T-helper 22 cell (primary cell): ENCODE data around the gene KCNT2.
"Not testable (repeated sequence)": the region's sequence is repeated elsewhere in the genome, so short reads cannot be mapped to it uniquely, and the experiment has no call there.

ENCODE experiments used
- DNase-seq: peaks from one replicate; pipeline ENCODE4 v3.0.0-alpha.2; 2020; ENCODE audit warnings: low read depth

The KCNT2 gene

GRCh38 chr1:196513821-196514220 is 94.4 kb downstream of the KCNT2 start:
- no peak for DNase-seq

DNA sequence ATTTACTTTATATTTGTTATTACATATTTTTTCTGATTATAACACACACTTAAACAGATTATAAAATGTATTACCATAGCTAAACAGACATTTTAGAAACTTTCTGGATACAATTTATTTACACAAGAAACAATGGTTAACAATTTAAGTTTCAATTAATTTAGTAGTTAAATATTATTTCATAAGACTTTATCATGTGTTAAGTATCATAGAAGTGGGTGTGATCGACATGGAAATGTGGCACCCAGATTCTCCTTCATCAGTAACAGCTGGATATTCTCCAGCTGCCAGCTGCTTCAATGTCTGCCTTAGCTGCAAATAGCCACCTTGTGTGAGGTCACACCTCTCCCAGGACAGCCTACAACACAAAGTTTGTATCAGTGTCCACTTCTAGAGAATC is 97.8 kb downstream of the KCNT2 start:
- DNase-seq: no peak

GRCh38 chr1:196504224-196504623 is 104.0 kb downstream of the KCNT2 start:
- not testable (repeated sequence) for DNase-seq

GRCh38 chr1:196502437-196502836 is 105.8 kb downstream of the KCNT2 start:
- DNase-seq: no peak

- DNase-seq: no peak
Measured at GRCh38 chr1:196501760-196502428, 106.3 kb downstream of the KCNT2 start.

- DNase-seq: no peak
Measured at GRCh38 chr1:196497817-196498216, 110.4 kb downstream of the KCNT2 start.

- DNase-seq: no peak
Measured at GRCh38 chr1:196494766-196495165, 113.5 kb downstream of the KCNT2 start.

GRCh38 chr1:196493881-196494280 is 114.4 kb downstream of the KCNT2 start:
- no peak for DNase-seq

- no peak for DNase-seq
Measured at GRCh38 chr1:196488579-196488978, 119.7 kb downstream of the KCNT2 start.

DNA sequence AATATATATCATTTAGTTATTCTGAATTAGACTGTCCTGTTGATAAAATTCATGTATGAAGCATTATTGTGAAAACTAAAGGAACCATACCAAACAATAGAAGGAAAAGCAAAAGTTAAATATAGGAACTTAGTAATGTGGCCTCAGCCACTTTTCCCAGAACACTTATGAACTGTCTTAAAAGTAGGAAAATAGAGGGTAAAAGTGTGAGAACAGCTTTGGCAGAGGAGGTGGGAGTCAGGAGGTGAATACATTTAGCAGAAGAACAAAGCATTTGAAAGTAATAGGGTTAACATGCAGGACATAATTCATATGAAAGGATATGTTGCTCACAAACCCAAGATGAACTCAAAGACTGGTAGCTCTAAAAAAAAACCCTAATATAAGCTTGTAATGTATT is 121.9 kb downstream of the KCNT2 start:
- DNase-seq: no peak

DNA sequence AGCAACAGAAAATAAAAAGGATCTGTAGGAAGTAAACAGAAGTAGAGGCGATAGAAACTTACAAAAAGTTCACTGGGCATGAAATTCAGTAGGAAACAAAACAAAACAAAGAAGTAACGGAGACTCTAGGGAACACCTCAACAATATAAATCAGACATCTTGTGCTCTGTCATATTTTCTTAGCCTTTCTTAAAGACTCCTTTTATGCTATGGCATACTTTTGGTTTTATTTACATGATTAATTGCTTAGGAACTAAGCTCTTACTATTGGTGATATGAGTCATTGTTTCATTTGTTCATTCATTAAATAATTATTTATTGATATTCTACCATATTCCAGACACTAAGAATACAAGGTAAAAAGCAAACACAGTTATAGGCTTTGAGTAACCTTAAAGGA is 126.6 kb downstream of the KCNT2 start:
- DNase-seq: no peak

GRCh38 chr1:196477262-196477661 is 131.0 kb downstream of the KCNT2 start:
- no peak for DNase-seq

DNA sequence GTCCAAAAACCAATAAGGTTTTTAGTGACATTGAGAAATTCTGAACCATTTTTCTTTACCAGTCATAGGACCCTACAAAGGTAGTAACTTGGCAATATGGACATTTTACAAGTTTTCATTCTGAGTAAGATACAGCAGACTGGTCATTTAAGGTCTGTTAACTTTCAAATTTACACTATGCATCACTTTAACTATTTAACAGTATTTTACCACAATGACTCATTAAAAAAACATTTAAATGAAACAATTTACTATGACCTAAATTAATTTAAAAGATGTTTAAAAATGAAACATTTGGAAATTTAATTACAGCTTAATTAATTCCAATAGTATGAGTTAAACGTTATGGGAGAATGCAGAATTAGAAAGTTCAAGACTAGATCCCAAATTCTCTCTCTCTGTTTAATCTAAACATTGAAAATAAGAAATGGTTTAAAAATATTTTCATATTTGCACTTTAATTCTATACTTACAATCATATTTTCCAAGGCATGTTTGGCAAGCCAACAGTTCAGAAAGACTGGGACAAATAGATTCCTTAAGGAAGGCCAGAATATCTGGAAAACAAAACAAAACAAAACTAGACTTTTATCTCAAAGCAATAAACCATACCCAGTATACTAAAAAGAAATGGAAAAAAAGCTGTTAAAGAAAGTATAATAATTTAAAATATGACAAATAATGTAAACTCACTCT is 140.9 kb downstream of the KCNT2 start:
- DNase-seq: no peak

- DNase-seq: no peak
Measured at GRCh38 chr1:196466654-196467053, 141.6 kb downstream of the KCNT2 start.

DNA sequence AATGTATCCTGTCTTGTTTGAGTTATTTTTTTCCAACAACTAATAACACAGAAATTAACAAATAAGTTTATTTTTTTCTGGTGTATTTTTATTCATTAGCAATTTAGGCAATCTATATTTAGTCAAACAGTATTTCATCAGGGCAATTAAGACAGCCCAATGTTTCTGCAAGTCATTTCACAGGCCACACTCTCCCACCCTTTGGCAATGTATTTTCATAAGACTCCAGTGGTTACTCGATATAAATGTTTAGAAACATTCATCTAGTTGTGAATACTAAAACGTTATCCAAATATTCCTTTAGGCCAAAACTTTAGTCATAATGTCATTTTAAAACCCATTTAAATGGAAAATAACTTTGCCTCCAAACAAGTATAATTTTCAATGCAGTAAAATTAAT is 142.1 kb downstream of the KCNT2 start:
- no peak for DNase-seq

DNA sequence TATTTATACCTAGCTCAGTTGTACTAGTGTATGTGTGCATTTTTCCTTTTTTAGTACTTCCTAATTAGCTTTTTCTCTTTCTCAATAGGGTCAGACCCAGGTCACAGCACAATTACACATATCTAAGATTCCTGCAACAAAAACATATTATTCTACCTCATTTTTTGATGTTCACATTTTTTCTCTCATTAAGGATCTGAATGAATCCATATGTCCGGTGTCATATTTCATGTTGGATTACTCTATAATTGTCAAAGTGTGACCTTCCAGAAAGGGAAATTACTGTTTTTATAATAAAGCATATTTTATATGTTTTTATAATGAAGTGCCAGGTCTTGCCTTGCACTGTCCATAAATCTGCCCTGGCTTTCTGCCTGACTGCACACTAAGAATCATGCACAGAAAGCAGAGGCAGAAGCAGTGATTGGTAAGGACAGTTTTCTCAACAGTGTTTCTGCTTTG is 143.7 kb downstream of the KCNT2 start:
- DNase-seq: no peak

- DNase-seq: no peak
Measured at GRCh38 chr1:196462086-196462485, 146.2 kb downstream of the KCNT2 start.

GRCh38 chr1:196461521-196461920 is 146.7 kb downstream of the KCNT2 start:
- DNase-seq: no peak

GRCh38 chr1:196459383-196459782 is 148.9 kb downstream of the KCNT2 start:
- no peak for DNase-seq

DNA sequence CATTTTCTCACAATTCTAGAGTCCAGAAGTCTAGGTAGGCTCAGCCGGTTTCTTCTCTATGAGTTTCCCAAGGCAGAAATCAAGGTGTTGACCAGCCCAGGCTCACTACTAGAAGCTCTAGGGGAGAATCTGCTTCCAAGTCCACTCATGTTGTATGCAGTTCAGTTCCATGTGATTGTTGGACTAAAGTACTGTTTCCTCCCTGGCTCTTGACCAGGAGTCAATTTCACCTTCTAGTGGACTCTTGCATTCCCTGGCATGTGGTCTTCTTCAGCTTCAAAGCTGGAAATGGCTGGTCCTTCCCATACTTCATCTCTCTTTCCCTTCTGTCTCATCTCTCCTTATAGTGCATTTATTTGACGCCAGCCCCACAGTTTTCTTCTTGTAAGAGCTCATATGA is 153.4 kb downstream of the KCNT2 start:
- DNase-seq: no peak

DNA sequence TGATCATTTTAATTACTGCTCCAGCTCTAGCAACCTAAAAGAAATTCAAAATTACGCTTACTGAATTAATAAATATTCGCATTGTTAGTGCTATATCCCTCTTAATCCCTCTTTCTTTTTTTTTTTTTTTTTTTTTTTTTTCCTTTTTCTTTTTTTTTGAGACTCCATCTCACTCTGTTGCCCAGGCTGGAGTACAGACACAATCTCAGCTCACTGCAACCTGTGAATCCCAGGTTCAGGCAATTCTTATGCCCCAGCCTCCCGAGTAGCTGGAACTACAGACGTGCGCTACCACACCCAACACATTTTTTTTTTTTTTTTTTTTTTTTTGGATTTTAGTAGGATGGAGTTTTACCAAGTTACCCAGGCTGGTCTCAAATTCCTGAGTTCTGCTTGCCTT is 157.1 kb downstream of the KCNT2 start:
- no peak for DNase-seq

DNA sequence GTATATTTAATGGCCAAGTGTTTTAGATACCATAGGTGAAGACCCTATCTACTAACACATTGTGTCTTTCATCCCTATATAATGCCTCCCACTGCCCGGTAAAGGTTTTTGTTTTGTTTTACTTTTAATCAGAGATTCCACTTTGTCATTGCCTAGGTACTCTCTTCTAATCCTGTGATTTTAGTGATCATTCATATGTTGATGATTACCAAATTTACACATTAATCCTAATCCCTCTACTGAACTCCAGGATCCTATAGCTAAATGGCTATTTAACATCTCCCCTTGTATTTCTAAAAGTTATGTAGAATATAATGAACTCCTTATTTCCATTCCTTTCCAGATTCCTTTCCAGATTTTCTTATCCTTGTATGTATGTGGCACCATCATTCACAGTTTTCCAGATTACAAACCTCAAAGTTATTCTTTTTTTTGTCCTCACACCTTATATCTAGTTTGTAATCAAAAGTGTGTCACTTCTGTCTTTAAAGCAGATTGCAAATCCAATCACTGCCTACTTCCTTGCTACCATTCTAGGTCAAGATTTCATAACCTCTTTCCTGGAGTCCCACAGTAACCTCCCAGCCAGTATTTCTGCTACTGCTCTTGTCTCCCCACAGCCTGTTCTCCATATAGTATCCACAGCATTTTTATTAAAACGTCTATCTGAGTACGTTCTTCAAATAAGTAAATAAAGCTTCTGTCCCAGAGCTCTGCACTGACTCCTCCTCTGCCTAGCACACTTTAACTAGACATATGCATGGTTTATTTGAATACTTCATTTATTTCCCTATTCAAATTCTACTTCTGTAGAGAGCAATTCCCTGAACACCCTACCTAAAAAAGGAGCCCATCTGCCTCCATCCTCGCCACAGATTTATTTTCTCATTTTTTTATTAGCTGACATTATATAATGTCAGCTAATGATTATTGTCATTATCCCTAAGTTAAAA is 157.8 kb downstream of the KCNT2 start:
- no peak for DNase-seq

GRCh38 chr1:196449460-196449859 is 158.8 kb downstream of the KCNT2 start:
- DNase-seq: no peak
